HL-60 (cell line): ENCODE data around the gene PDGFA.

Source experiments
- DNase-seq, 2 experiments: peaks; one replicate each; pipeline ENCODE4 v3.0.0-alpha.2; 2010 to 2020; ENCODE audit warnings: low read depth in 1 of 2, low spot score in 1 of 2
- H3K27ac ChIP-seq: fragments of 250-450 bp; sonication (Bioruptor Pico); replicated peaks from 2 replicates; pipeline ENCODE4 v1.5.1; 2020; ENCODE audit warnings: mild to moderate bottlenecking, moderate library complexity
- H3K27me3 ChIP-seq: fragments of 250-450 bp; sonication (Bioruptor Pico); 2 replicates; pipeline ENCODE4 v1.5.1; 2021; ENCODE audit warnings: mild to moderate bottlenecking, moderate library complexity; ENCODE audit not compliant: insufficient read depth, poor library complexity, severe bottlenecking
- H3K4me3 ChIP-seq: replicated peaks from 2 replicates; pipeline ENCODE4 v1.5.1; 2011; ENCODE audit warnings: mild to moderate bottlenecking, control low read depth, low read length; ENCODE audit not compliant: insufficient read depth
- GABPA ChIP-seq: IDR thresholded peaks from 2 replicates; pipeline ENCODE4 v1.6.1; 2012; ENCODE audit warnings: low read depth
- POLR2AphosphoS5 ChIP-seq: IDR thresholded peaks from 2 replicates; pipeline ENCODE4 v1.6.1; 2012; ENCODE audit warnings: low read depth
- REST ChIP-seq: IDR thresholded peaks from 2 replicates; pipeline ENCODE4 v1.6.1; 2012; ENCODE audit warnings: low read depth; ENCODE audit not compliant: insufficient replicate concordance
- SPI1 ChIP-seq: IDR thresholded peaks from 2 replicates; pipeline ENCODE4 v1.6.1; 2012; ENCODE audit warnings: low read depth, mild to moderate bottlenecking, borderline replicate concordance
- TF ChIP-seq, protein P1 (sequence below): IDR thresholded peaks from one replicate; pipeline ENCODE4 v1.5.1; 2011; ENCODE audit warnings: low read length, control low read depth, inconsistent platforms; ENCODE audit not compliant: insufficient read depth

Gene PDGFA

DNA sequence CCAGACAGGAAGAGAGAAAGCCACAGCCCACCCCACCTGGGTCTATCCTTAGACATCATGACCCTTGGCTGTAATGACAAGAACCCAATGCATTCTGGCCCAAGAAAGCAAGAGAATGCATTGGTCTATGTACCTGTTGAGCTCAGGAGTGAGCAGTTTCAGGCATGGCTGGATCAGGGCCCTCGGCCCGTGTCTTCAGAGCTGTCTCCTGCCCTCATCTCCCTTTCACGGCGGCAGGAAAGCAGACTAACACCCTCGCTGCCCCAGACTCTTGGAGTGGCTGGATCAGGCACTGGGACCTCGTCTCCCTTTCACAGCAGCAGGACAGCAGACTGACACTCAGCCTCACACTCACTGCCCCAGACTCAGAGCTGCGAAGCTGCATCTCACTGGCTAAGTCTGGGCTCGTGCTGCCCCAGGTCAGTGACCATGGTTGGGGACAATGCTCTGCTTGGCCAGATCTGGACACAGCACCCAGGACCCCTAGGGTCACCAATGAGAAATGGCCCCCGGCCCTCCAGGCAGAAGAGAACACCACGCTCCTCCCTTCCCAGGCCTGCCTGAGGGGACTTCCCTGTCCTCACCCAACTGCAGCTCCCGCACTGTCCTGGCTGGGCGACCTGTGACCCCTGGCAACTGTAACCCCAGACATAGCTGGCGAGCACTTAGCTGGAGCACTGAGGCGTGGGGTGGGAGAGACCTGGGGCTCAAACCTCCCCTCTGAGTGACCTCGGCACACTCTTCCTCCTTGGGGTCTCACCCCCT lies 12.9 kb upstream of the PDGFA start:
- Histone ChIP-seq H3K4me3 (no peak overlapping the region), H3K27me3 (no peaks in the 10 kb centered on the region), H3K27ac (no peak overlapping the region)
- DNase-seq = no peak
- TF ChIP-seq GABPA (no peak), POLR2AphosphoS5 (no peak), REST (no peak), SPI1 (no peak)
- TF ChIP-seq, protein P1, sequence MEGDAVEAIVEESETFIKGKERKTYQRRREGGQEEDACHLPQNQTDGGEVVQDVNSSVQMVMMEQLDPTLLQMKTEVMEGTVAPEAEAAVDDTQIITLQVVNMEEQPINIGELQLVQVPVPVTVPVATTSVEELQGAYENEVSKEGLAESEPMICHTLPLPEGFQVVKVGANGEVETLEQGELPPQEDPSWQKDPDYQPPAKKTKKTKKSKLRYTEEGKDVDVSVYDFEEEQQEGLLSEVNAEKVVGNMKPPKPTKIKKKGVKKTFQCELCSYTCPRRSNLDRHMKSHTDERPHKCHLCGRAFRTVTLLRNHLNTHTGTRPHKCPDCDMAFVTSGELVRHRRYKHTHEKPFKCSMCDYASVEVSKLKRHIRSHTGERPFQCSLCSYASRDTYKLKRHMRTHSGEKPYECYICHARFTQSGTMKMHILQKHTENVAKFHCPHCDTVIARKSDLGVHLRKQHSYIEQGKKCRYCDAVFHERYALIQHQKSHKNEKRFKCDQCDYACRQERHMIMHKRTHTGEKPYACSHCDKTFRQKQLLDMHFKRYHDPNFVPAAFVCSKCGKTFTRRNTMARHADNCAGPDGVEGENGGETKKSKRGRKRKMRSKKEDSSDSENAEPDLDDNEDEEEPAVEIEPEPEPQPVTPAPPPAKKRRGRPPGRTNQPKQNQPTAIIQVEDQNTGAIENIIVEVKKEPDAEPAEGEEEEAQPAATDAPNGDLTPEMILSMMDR = no peak

GRCh38 chr7:531777-532176 lies 12.1 kb upstream of the PDGFA start:
- TF ChIP-seq GABPA (no peak), POLR2AphosphoS5 (no peak), REST (no peak), SPI1 (no peak)
- TF ChIP-seq, protein P1 = no peak
- H3K4me3 ChIP-seq = no peak overlapping the region
- no peak for DNase-seq
- H3K27ac ChIP-seq = no peak overlapping the region
- H3K27me3 ChIP-seq = no peaks in the 10 kb centered on the region

DNA sequence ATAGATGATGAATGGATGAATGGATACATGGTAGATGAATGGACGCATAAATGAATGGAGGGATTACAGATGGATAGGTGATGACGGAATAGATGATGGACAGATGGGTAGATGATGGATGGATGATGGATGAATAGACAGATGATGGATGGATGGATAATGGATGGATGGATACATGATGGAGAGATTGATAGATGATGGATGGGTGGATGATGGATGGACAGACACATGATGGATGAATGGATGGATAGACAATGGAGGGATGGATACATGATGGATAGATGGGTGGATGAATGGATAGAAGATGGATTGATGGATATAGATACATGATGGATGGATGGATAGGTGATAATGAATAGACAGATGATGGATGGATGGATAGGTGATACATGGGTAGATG lies 8.8 kb upstream of the PDGFA start:
- peaks cover 13% of the 10 kb centered on the region for H3K27me3 ChIP-seq
- no peak for TF ChIP-seq GABPA
- TF ChIP-seq REST = no peak
- no peak for TF ChIP-seq SPI1
- TF ChIP-seq, protein P1 = no peak
- TF ChIP-seq POLR2AphosphoS5 = no peak
- DNase-seq = no peak
- H3K27ac ChIP-seq = no peak overlapping the region
- no peak overlapping the region for H3K4me3 ChIP-seq
